Frontal cortex (tissue), 4 donors: ENCODE data around the gene RAP1GAP2. TPM values are rescaled to one million over a fixed set of nuclear protein-coding genes. Genes with fewer than 3 reads are reported as not detected.
"Not testable (repeated sequence)": the region's sequence is repeated elsewhere in the genome, so short reads cannot be mapped to it uniquely, and the experiment has no call there.

Experiments
- DNase-seq, 2 donors: peaks; one replicate each; pipeline ENCODE4 v3.0.0; 2012; ENCODE audit warnings: low spot score in 2 of 2
- FAIRE-seq: peaks from 2 replicates; lab custom pipeline; 2012; peaks lifted over from hg19 to GRCh38; lab: Jason Lieb, UNC
- total RNA-seq: library from RNA; depleted of rRNA; stranded (reverse); fragments of >200 nt; gene quantifications from one replicate; pipeline ENCODE4 v1.2.3, GENCODE V29; 2014
- donor health status: control.
- donor health status: control.
- donor health status: control.

The RAP1GAP2 gene
- total RNA-seq, 1 donor from 2014 or later: 25.3 TPM

DNA sequence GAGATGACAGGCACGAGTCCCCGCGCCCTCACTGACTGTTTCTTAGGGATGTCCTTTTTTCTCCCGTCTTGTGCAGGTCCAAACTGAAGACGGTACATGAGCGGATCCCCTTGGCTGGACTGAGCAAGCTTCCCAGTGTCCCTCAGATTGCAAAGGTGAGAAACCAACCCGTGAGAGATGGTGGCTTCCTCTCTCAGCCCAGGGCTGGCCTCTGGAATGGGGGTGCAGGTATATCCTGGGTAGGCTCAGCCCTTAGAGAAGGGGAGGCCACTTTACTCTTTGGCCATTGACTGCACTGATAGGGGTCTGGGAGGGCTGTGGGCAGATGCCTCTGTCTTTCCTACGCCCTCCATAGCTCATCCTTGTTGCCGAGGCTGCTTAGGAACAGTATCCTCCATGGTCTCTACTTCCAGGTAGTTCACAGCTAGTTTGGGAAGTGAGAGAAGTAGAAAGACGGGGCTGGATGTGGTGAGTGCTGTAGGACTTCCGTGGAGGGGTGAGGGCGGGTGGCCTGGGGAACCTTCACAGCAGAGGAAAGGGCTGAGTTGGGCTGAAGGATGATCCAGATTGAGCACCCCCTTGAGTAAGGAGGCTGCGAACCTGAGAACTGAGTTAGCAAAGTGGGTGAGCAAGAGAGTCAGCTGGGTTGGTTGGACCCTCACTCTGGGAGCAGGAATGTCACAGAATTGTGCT is 184.1 kb downstream of the RAP1GAP2 start:
- DNase-seq (no peak), FAIRE-seq (no peak)

DNA sequence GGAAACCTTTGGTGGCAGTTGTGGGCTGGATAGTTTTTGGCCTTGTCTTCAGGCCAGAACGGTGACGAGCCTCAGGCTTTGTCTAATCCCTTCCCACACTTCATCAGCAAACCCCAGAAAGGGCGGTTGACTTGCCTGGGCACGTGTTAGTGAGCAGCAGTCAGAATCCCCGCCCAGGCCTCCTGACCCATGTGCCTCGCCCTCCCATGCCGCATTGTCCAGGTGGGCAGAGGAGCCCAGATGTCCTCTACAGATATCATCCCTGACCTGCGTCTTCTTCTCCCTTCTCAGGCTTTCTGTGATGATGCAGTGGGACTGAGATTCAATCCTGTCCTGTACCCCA is 184.6 kb downstream of the RAP1GAP2 start:
- DNase-seq: no peak

DNA sequence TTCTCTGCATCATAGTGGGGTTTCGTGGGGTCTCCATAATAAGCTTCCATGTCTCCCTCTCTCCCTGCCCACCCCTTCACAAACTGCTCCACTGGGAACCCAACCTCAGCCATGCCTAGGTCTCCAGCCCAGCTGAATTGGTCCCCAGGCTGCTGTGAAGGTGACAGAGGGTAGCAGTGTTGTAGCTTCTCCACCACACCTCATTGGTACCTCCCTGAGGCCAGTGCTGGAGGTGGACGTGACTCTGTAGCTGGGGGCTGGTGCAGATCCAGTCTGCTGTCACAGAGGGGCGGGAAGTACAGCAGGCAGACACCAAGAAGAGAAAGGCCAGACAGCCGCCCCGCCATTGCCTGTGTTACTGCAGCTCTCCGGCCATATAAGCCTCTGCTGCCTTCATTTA is 185.1 kb downstream of the RAP1GAP2 start:
- no peak for DNase-seq
- no peak for FAIRE-seq

More for the DNA sequence above, 184.6 kb downstream of the RAP1GAP2 start:
- FAIRE-seq: no peak

DNA sequence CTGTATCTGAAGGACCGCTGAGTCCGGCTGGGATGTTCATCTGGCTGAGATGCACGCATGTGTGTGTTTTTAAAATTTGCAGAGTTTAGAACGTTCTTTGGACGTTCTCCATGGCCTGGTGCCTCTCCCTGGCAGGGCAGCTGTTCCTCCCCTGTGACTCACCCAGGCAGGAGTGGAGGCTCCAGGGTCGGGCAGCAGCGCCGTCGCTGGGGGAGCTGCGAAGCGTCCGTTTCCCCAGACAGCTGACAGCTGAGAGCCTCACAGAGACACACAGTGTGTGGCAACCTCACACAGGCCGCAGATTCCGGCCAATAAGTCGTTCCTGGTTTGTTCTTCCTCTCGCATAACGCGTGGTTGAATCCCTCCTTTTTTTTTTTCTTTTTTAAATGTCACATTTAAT is 186.6 kb downstream of the RAP1GAP2 start:
- DNase-seq: peak; percentile 52 to 78

DNA sequence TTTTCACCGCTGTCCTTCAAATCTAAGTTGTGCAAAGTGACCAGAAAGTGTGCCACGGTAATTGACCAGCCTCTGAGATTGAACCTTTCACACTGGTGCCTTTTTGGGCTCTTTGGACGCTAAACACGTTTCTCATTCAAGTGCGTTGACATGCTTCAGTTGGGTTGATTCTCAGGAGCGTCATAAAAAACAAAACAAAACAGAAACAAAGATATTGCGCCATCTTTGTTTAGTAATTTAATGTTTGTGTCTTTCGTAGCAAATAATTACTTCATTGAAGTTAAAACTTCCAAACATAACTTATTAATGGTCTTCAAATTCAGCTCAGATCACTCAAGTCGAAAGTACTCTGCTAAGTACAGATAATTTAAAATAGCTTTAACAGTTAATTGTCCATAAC is 187.0 kb downstream of the RAP1GAP2 start:
- FAIRE-seq (no peak), DNase-seq (no peak)

More for the DNA sequence above, 186.6 kb downstream of the RAP1GAP2 start:
- no peak for FAIRE-seq

DNA sequence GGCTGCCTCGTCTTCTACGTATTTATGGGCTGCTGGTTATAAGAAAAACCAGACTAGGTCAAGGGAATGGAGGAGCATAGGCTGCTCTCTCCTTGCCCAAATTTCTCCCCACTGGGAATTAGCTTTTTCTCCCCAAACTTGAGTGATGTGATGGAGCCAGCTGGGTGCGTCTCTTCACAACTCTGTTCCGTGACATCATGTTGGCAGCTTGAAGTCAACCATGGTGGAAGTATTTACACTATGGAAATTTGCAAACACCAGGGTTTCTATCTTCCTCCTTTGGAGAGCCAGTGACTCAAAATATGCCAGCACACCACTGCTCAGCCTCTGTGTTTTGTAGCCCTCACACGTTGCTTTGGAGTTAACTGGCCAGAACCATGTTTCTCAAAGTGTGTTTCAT is 189.1 kb downstream of the RAP1GAP2 start:
- FAIRE-seq (no peak), DNase-seq (no peak)

DNA sequence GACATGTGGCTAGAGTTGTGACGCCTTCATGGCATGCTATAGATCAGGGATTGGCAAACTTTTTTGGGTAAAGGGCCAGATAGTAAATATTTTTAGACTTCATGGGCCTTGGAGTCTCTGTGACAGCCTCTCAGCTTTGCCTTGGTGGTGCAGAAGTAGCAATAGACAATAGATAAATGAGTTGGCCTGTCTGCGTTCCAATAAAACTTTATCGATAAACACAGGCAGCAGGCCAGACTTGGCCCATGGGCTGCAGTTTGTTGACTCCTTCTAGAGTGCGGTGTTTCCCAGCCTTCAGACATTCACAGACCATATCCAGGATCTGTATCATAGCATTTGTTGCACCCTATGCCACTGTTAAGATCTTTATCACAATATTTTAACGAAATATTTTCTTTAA is 190.7 kb downstream of the RAP1GAP2 start:
- no peak for FAIRE-seq

DNA sequence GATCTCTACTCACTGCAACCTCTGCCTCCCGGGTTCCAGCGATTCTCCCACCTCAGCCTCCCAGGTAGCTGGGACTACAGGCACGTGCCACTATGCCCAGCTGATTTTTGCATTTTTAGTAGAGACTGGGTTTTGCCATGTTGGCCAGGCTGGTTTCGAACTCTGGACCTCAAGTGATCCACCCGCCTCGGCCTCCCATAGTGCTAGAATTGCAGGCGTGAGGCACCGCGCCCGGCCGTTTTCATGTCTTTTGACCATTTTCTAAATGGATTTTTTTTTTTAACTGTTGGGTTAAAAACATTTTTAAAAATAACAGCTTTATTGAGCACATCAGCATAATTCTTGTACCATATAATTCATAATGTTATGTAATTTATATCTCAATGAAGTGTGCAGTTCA is 193.2 kb downstream of the RAP1GAP2 start:
- not testable (repeated sequence) for FAIRE-seq, DNase-seq

More for the DNA sequence above, 190.7 kb downstream of the RAP1GAP2 start:
- no peak for DNase-seq

DNA sequence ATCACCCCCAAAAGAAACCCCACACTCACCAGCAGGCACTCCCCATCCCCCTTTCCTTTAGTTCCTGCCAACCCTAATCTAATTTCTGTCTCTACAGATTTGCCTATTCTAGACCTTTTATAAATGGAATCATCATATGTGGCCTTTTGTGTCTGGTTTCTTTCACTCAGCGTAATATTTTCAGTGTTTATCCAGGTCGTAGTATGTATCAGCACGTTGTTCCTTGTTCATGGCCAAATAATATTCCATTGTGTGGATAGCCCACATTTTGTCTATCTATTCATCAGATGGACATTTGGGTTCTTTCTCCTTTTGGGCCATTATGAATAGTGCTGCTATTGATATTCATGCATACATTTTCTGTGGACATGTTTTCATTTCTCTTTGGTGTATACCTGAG is 193.6 kb downstream of the RAP1GAP2 start:
- FAIRE-seq: no peak
- DNase-seq: no peak

DNA sequence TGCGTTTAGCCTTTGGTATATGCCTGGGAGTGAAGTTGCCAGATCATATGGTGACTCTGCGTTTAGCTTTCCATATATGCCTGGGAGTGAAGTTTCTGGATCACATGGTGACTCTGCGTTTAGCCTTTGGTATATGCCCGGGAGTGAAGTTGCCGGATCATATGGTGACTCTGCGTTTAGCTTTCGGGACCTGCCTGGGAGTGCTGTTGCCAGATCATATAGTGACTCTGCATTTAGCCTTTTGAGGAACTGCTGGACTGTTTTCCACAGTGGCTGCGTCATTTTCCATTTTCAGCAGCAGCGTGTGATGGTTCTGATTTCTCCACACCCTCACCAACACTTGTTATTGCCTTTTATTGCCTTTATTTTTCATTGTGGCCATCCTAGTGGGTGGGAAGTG is 194.2 kb downstream of the RAP1GAP2 start:
- FAIRE-seq (no peak), DNase-seq (no peak)

DNA sequence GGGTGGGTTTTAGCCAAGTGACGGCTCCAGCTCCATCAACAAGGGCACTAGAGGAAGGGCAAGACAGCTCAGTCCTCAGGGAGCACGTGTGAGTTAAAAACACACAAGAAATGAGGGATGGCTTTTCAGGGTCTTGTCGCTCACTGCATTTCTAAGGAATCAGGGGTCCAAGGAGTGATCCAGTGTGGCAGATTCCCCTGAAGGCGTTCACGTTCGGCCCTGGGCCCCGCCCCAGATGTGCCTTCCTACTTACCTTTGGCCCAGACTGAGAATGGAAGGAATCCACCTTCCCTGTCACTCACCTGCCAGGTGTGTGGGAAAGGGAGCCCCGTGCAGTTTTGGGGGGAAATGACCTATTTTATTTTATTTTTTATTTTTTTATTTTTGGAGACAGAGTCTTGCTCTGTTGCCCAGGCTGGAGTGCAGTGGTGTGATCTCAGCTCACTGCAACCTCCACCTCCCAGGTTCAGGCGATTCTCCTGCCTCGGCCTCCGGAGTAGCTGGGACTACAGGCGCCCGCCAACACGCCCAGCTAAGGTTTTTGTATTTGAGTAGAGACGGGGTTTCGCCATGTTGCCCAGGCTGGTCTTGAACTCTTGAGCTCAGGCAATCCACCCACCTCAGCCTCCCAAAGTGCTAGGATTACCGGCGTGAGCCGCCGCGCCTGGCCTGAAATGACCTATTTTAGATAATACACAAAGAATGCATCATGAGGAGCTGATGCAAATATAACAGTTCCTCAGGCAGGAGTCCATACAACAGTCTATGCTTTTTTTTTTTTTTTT is 195.3 kb downstream of the RAP1GAP2 start:
- DNase-seq, FAIRE-seq: not testable (repeated sequence)

DNA sequence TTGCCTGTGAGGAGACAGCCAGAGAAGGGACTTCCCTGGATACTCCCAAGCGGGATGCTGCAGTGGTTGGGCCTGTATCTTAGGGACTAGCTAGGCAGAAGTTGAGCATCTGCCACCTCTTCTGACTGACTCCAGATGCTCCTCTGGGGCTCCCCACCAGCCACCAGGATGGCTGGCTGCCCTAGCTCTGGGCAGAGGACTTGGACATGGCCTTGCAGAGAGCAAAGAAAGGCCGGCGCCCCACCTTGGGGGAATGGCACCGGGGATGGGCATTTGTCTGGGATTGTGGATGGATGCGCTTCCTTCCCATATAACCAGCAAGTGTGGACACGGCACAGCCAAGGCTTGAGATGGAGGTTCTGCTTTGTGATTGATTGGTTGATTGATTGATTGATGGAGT is 198.2 kb downstream of the RAP1GAP2 start:
- FAIRE-seq: no peak
- no peak for DNase-seq

DNA sequence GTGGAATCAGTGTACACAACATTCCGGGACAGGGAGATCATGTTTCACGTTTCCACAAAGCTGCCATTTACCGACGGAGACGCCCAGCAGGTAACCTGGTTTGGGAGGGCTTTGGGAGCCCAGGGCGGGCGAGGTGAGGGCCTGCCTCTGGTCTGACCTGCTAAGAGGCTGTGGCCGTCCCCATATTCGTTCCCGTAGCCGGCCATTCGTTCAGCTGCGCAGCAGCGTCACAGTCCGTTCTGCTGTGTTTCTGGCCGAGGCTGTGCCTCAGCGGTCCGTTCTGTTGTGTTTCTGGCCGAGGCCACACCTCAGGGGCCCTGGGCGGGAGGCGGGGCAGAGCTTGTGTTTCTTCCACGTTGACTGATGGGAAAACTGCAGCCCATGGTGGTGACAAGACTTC is 199.1 kb downstream of the RAP1GAP2 start:
- FAIRE-seq: no peak
- no peak for DNase-seq

DNA sequence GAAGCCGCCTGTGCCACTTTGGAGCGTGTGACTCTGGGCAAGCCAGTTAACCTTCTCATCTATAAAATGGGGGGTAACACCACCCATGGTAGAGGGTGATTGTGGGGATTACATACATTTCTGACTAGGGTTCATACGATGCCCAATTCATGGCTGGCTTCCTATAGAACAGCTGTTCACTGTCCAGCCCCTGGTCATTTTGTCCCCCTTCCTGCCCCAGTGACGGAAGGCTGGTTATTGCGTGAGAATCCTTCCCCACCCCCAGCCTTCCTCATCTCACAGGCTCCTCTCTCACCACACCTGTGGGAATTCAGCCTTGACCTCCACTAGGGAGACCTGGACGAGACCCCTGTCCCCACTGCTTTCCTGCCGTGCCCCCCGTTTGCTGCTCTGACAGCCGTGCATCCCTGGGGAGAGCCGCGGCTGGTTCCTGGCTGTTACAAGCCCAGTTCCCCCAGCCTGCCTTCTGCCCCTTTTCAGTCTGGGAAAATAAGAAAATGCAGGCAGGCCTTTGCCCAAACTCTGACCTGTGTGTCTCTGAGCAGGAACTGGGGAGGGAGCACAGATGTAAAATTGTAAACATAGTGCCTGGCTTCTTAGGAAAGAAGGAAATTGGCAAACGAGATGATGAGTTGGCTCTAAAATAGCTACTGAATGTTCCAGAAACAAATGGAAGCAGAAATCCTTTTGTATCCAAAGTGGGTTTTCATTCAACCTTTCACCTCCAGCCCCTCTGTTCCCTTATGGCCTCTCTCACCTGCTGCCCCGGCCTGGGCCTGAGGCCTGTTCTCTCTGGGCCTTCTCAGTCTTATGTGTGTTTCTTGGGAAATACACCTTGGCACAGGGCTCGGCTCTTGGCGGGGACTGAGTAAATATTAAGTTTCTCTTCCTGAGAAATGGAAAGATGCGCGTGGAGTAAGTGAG is 199.9 kb downstream of the RAP1GAP2 start:
- DNase-seq (no peak), FAIRE-seq (no peak)

DNA sequence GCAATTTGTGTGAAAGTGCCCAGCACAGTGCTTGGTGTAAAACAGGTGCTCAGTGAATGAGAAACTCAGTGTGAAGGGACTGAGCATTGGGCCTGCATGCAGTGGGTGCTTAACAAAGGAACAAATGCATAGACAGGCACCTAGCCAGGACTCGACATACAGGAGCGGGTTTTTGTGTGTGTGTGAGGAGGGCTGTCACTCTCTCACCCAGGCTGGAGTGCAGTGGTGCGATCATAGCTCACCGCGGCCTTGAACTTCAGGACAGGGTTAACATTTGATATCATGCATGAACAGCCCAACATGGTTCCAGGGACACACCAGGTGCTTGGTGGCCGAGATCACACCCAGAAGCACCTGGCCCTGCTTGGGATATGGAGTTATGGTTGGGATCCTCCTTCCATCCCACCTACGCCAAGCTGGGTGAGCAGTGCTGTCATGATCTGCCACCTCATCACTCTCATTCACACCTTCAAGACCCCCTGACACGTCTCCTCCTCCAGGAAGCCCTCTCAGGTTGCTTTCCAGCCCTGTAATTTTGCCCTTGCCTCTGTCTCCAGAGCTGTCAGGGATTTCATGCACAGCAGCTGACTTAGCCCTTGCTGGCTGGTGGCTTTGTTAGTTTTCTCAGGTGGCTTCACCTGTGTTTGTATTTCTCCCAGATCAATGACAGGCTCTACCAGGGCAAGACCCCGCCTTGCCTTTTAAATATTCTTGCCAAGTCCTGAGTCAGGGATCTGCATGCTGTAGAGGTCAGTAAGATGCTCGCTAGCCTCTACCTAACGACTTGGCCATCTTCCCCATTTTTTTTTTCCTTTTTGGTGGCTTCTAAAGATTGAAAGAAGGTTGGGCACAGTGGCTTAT is 200.8 kb downstream of the RAP1GAP2 start:
- FAIRE-seq (no peak), DNase-seq (no peak)

DNA sequence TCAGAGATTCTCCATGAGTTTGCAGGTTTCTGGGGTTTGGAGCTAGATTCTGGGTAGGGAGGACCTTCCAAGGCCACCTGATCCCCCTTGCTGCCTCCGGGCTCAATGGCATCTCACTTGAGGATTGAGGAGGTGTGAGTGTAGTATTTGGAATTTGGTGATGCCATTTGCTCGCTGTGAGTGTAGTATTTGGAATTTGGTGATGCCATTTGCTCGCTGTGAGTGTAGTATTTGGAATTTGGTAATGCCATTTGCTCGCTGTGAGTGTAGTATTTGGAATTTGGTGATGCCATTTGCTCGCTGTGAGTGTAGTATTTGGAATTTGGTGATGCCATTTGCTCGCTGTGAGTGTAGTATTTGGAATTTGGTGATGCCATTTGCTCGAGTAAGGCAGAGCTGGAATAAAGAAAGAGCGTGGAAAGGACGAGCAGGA is 202.2 kb downstream of the RAP1GAP2 start:
- not testable (repeated sequence) for FAIRE-seq, DNase-seq

DNA sequence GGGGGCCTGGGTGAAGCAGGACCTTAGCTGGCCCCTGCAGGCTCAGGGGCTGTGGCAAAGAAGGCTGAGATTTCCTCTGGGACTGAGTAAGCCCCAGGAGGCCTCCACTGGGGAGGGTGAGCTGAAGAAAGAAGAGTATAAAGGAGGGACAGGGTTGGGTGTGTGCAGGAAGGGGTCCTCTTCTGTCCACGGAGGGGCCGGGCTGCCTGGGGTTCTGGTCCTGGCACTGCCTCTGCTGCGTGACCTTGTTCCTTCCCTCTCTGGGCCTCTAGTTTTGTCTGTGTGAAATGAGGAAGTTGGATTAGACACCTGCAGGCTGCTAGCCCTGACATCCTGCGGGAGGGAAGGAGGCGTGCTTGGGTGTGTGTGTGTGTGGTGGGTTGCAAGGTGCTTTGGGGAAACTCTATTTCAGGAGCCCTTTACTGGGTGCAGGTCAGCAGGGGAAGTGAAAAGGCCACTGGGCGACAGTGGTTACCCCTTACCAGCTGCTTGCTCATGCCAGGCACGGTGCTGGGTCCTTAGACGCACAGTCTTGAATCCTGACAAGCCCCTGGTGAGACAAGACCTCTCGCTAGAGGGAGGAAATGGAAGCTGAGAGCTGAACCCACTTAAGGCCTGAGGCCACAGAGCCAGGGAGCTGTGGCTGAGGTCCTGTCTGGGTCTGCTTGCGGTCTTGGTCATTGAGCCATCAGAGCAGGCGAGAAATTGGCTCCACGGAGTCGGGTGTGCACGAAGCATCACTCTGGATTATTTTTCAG is 206.5 kb downstream of the RAP1GAP2 start:
- no peak for FAIRE-seq
- DNase-seq: no peak

DNA sequence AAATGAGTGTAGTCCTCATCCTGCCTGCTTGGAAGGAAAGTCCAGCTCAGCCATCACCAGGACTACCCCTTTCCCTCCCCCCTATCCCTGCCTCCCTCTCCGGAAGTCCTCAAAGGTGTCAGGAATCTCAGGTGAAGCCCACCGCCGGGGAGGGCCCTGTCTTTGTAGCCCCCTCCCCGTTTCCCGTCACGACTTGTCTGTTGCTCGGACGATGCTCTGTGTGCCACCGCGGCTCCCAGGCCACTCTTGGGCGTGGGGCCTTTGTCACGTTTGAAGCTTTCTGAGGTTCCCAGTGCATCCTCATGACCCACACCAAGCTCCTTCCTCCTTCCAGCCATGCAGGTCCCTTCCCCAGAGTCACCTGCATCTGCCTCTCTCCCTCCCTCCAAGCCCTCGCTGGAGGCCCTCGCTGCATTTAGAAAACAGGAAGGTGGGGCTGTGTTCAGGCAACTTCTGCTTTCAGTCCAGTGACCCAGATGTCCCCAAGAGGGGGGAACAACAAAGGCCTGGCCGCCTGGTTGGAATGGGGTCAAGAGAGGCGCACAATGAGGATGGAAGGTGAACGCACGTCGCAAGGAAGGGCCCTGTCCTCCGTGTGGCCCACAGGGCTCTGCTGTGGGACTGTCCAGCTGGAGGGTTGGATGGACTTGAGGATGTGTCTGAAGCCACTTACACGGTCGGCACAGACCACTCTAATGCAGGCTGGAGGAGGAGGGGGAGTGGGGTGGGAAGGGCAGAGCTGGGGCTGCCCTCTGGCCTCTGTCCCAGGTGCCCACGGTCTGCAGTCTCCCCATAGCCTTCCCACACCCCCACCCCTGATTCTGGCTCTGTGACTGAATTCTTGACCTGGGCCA is 207.3 kb downstream of the RAP1GAP2 start:
- FAIRE-seq: no peak
- peak in 1 of 2 donors; percentile 35 for DNase-seq
